HG03097 (cell line): Measurements from ENCODE around the gene NEK10.
A peak's percentile ranks its signal among the peaks of the same experiment; 100 is the strongest.
"Not testable (repeated sequence)": the region's sequence is repeated elsewhere in the genome, so short reads cannot be mapped to it uniquely, and the experiment has no call there.

ENCODE experiments used
- ATAC-seq: cut with Tn5 transposase; IDR thresholded peaks from one replicate; pipeline ENCODE4 v1.9.1; 2021; ENCODE audit not compliant: unreplicated experiment, low FRiP score

NEK10 gene, protein sequence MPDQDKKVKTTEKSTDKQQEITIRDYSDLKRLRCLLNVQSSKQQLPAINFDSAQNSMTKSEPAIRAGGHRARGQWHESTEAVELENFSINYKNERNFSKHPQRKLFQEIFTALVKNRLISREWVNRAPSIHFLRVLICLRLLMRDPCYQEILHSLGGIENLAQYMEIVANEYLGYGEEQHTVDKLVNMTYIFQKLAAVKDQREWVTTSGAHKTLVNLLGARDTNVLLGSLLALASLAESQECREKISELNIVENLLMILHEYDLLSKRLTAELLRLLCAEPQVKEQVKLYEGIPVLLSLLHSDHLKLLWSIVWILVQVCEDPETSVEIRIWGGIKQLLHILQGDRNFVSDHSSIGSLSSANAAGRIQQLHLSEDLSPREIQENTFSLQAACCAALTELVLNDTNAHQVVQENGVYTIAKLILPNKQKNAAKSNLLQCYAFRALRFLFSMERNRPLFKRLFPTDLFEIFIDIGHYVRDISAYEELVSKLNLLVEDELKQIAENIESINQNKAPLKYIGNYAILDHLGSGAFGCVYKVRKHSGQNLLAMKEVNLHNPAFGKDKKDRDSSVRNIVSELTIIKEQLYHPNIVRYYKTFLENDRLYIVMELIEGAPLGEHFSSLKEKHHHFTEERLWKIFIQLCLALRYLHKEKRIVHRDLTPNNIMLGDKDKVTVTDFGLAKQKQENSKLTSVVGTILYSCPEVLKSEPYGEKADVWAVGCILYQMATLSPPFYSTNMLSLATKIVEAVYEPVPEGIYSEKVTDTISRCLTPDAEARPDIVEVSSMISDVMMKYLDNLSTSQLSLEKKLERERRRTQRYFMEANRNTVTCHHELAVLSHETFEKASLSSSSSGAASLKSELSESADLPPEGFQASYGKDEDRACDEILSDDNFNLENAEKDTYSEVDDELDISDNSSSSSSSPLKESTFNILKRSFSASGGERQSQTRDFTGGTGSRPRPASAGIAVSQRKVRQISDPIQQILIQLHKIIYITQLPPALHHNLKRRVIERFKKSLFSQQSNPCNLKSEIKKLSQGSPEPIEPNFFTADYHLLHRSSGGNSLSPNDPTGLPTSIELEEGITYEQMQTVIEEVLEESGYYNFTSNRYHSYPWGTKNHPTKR

DNA sequence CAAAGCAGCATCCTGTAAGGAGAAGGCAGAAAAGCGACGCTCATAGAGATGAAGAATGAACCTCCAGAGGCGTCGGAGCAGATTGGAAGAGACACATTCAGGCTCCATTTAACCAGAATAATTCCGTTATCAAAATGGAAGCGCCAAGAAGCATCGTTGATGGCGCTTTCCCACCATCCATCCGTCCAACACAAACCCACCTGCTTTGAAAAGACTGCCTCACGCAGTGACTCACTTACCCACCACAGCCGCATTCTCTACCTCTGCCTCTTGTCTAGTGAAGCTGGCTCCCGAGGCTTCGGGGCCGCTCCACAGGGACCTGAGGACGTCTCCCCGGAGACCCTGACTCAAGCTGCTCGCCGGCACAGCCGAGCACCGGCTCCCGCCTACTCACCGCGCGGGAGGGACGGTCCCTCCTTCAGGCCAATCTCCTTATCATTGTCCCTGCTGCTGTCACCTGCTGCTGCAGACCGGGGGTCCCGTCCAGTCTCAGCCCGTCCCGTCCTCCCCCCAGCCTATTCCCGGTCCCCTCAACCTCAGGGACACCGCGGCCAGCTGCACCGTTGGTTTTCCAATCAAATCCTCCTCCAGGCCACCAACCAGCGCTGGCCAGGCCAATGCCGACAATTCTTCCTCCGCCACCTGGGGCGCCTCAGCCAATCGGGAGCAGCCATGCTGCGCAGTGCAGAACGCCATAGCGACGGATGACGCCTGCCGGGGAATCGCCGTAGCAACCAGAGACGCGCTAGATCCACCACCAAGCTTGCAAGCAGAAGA lies at the start of gene NEK10:
Gene NEK10 (minus strand): TSS at position 553 of the 777 bp plus-strand sequence. CDS start 16,501 bp downstream, outside the sequence.
- peak; percentile 100 for ATAC-seq

DNA sequence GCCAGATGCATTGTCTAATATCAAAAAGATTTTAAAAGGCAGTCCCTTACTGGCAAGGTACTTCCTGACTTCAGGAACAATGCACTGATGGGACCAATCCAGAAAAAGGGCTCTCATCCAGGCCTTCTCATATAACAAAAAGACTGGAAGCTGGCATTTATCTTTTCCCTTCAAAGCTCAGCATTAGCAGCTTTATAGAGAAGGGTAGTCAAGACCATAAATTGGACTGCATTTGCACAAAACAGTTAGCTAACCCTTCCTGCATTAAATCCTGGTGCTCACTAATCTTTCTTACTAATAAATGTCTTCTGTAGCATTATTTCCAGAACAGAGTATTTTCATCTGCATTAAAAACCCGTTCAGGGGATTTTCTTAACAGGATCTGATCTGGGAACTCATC lies 46.0 kb upstream of the NEK10 start:
- no peak for ATAC-seq

DNA sequence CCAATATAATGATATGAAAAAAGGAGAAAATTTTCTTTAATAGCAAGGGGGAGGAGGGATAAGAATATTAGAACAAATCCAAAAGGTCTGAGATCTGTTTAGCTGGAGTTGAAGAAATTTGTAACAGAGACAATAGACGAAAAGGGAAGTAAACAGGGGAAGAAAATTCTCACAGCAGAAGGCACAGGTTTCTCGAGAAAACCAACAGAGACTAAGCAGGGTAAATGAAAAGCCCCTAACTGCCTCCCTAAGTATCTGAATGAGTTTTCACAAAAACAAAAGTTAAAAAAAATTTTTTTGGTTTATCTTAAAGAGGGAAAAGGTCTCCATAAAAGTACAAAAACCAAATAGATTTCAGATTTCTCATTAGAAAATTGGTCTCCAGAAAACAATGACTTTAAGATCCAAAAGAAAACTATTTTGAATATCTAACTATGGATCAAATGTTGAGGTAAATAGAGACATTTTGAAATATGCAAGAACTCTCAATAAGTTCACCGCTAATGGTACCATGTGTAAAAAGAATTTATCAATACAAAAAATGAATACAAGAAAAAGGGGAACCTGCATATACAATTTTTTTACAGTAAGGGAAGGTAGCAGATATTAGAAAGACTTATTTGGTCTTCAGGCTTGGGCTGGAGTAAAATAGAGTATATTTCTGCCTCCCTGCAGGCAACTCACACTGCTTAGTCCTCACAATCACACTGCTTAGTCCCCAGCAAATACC lies 23.9 kb upstream of the NEK10 start:
- ATAC-seq, result no peak

DNA sequence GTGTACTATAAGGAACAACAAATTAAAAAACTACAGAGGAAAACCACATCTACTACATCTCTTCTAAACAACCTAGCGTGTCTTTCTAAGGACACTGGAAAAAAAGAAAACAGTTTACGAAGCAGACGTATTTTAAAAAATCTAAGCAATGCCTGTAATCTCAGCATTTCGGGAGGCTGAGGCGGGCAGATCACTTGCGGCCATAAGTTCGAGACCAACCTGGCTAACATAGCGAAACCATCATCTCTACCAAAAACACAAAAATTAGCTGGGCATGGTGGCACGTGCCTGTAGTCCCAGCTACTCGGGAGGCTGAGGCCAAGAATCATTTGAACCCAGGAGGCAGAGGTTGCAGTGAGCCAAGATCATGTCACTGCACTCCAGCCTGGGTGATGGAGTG lies 23.2 kb upstream of the NEK10 start:
- ATAC-seq, result not testable (repeated sequence)

DNA sequence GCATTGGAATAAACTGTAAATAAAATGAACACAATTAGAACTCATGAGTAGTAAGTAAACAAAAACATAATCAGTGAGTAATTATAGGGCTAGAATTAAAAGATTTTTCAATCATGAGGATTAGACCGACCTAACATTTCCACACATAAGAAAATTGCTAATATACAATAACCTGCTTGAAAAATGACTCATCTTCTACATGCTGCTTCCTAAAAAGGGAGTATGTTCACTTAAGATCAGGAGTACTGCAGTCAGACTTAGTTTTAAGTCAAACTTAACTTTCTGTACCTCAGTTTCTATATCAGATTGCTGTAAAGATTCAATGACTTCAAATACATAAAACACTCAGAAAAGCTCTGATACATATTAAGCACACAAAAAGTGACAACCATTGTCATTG lies 22.6 kb upstream of the NEK10 start:
- no peak for ATAC-seq

DNA sequence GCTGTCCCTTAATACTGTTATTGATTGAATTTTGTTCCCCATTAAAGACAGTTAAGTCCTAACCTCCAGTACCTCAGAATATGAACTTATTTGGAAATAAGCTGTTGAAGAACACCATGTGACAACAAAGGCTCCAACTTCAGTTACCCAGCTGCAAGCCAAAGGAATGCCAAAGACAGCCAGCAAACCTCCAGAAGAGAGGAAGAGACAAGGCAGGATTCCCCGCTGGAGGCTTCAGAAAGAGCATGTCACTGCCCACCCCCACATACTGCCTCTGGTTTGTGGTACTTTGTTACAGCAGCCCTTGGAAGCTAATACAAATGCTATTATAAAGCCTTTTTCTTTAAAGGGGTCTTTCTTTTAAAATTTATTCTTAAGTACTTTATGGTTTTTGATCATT lies 18.4 kb upstream of the NEK10 start:
- ATAC-seq, result no peak

DNA sequence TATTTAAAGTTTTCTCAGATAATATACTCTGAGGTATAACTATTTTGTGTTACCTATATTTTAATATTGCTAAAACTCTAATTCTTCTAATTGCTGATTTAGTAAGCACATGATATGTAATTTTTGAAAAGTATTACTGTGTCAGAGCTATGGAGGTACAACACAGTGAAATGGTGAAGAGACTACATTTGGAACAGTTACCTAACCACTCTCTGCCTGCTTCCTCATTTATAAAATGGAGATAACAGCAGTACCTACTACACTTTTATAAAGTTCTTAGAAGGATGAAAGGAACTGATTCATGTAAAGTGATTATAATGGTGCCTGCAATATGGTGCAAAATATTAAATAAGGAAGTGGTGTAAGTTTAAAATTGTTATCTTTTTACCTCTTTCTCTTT lies 16.3 kb upstream of the NEK10 start:
- no peak for ATAC-seq

DNA sequence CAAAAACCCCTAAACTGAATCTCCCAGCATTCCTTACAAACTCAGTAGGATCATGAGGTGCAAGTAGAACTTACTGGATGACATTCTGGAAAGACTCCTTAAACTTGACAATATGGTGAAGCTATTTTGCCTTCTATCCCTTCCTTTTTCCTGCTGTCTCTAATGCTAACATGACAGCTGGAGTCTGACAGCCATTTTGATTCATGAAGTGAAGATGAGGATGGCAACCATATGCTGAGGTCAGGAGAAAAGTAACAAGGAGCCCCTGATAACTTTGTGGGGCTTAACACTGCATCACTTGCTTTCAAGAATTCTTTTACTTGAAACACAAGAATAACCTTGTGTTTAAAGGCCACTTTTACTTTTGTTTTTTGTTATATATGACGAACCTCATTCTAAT lies 15.0 kb upstream of the NEK10 start:
- no peak for ATAC-seq

DNA sequence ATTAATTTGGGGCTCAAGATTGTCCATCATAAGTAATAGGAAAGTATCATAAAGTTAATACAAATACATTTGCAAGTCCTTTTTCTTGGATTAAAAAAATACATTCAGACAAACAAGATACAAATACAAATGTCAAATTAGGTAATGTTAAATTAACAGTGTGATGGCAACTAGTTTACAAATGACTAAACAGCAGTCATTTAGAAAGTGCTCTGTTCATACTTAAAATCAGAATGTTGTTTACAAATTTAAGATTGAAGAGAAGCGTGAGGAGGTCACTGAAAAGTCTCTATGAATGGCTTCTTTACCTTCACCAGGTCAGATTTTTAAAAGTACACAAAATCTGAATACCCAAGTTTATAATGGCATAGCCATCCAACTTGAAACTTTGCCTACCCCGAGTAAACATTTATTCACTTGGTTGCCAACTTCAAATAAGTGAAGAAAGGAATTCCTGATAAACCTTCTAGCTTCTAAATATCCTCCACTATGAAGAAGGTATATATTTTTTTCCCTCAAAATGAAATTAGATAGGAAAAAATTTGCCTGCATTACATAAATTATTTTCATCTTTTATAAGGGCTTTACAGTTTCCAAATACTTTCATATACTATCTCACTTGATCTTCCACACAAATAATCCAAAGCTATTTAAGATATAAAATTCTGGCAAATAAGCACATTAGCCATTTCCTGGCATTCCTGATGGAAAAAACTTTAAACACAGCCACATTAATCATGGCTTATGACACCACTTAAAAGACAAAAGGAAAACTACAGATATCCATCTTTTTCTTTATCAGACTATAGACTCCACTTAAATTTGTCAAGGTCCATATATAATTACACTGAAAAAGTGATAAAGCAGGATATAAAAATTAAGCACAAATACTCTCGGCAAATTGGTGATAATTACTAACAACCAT lies 11.5 kb upstream of the NEK10 start:
- no peak for ATAC-seq

DNA sequence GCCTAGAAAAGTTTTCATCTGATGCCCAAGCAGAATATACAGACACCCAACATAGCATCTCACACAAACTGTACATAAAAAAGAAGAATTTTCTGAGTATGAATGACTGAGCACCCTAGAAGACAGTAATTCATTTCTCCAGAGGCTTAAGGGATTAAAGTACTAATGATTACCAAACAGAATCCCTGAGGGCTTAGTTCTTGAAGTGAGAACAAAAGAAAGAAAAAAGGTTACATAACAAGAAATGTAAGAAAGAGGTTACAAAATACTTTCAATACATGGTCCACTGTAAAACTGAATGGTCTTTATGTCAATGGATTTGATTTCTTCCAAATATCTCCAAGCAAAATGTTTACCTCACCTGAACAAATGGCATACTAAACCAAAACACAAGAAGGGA lies 9.1 kb upstream of the NEK10 start:
- ATAC-seq, result no peak

DNA sequence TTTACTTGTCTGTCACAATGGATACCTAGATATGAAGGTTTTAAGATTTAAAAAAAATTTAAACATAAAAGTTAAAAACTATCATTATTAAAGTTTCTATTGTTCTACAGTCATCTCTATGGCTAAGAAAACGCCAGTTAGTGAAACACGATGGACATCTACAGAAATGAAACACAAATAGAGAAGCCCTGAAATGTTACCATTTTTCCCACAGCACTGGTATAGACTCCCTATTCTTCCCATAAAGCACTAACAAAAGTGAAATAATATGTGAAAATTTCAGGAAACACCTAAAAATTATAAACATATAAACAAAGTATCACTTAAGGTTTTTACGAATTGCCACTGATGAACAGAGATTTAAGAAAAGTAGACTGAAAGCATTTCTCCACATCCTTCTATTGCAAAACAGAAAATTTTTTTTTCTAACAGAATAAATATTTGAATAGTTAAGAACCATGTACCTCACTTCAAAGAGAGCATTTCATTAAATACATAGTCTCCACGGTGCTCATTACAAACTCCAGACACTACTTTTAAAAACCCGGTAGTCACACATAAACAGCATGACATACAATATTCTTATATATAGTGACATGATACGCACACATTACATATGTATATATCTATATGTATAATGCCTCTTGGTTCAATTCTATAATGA lies 7.1 kb upstream of the NEK10 start:
- no peak for ATAC-seq

DNA sequence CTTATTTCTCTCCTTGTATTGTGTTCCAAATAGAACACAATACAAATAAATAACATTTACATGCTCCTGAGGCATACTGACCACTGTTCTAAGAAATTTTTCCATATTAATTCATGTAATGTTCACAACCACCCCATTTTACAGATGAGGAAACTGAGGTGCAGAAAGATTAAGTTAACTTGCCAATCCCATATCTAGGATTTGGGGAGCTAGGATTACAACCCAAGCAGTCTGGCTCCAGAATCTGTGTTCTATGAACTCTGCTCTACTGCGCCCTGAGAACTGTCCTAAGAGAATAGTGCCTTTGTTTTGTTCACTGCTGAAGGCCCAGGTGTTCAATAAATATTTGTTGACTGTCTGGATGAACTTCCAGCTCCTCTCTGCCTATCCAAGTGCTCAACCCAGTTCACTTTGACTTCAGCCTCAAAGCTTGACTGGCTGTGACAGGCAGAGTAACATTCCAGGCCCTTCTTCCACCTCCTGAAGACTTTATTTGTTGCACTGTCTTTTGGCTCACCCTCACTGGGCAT lies 3.1 kb downstream of the NEK10 start:
- ATAC-seq, result no peak

DNA sequence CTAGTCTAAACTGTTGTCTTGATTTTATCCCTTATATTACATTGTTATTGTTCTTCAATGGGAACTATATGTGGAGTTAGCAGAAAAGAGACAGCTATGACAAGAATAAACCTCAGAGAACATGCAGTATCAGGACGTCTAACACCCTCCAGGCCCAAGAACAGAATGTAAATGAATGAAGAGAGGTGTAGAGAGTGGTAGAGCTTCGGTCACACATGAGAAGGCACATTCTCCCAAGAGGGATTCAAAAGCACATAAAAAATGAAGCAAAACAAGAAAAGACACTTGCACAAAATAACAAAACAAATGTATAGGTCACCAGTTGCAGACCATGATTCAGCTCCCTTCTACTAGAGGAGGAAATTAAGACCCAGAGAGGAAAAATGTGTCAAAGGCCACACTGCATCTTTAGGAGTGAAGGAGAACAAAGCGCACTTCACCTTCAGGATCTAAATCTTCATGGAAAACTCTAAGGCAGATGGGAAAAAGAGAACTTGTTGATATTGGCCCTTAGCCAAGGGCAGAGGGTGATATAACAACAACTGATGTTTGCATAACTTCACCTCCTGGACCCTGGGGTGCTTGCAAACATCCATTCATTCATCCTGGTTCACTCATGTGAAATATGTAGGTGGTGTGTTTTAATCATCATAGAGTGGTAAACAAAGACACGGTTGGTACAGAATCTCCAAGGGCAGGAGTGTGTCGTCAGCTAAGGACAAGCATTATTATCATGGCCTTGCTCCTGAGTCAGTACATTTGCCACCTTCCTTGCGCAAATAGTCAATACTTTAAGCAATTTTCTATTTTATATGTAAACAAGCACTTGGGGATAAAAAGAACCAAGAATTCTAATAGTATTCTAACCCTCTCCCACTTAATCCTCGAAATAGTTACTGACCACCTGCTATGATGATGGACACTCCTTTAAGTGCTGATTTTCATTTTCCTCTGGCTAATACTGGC lies 8.8 kb downstream of the NEK10 start:
- peak; percentile 61 for ATAC-seq

DNA sequence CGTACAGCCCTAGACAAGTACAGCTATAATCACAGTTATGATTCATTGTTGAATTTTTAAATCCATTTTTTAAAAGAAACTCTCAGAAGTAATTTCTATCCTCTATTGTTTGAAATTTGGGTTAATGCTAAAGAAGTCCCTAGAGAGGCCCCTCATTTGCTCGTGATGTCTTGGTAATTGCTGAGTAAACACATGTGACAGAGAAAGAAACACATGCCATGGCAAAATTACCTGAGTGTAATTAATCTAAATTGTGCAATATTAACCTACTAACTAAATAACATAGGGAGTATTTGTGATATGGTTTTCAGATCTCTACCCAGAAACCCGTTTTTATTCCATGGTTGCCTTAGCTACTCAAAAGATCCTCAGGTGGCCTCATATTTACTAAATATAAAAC lies 10.8 kb downstream of the NEK10 start:
- no peak for ATAC-seq

DNA sequence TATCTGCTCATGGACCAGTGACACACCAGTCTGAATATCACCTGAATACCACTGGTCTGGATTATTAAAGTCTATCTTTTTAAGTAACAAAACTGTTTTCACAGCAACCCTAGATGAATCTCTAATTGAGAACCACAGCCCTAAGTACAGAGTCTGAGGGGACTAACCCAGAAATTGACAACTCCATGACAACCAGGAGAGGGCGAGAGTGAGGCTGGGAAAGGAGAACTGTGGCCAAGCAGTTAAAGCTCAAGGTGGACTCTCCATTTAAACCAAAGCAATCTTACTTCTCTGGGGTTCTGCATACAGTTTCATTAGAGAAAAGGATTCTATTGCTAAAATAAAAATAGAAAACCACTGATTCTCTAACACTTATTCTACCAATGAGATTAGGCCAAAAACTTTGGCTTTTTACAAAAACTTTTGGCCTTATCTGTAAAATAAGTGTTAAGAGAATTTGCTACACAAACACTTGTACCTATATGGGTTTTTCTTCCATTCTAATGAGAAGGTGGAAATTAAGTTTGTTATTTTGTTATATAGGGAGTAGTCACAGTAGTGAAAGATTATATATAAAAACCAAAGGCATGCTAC lies 11.4 kb downstream of the NEK10 start:
- peak; percentile 73 for ATAC-seq

DNA sequence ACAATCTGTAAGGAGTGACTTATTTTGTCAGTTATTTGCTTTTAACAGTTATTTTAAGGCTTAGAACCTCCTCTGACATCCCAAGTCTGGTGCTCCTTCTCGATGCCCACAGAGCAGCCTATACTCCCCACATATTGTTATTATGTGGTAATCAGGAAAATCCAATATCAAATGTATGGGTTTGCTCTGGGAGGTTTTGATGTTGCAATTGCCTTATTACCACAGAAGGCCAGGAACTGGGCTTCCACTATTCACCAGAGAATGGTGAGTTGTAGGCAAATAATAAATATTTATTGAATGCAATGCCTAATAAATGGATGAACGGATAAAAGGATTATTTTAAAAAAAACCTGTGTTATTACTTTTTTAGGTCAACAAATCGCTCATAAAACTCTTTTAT lies 12.2 kb downstream of the NEK10 start:
- ATAC-seq, result no peak
